Stimulated activated CD4-positive, alpha-beta T cell treated with anti-CD3 and anti-CD28 coated beads, Interleukin-4, amount 100 ng/mL, for 1 hour (primary cell): ENCODE data around the gene RBM41.

Source experiments
- DNase-seq: peaks from one replicate; pipeline ENCODE4 v3.0.0-alpha.2; 2020

RBM41 gene

DNA sequence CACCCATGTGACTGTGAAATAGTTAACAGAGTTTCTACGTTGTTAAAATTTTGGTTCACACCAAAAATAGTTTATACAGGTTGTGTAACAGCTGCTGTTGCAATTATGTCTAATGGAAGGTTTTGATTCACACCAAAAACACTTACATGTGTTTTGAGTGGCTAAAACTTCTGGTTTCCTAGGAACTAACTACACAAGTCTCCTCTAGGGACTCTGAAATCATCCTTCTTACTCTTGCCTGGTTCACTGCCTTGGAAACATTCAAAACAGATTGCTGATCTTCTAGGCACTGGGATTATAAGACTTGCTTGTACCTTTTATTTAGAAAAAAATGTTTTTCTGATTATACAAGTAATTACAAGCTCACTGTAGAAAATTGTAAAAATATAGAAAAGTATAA lies 103.7 kb downstream of the RBM41 start:
- DNase-seq: no peak
